Peyer's patch (tissue), 4 donors: Measurements from ENCODE around the gene AFF2.

Experiments
- POLR2A ChIP-seq, 2 donors: fragments of 450-650 bp; IDR thresholded peaks; one replicate each; pipeline ENCODE4 v1.5.1; 2017; ENCODE audit warnings: antibody characterized with exemption in 2 of 2, mild to moderate bottlenecking in 2 of 2, moderate library complexity in 2 of 2
- TF ChIP-seq, protein P1 (sequence below), 6 experiments: fragments of 450-650 bp in 4 of 6; fragments of 200-600 bp in 2 of 6; sonication (generic) in 1 of 6; IDR thresholded peaks; one replicate each; pipeline ENCODE4 v1.5.1; 2017 to 2019; ENCODE audit warnings: antibody characterized with exemption in 6 of 6, mild to moderate bottlenecking in 3 of 6, moderate library complexity in 1 of 6

DNA sequence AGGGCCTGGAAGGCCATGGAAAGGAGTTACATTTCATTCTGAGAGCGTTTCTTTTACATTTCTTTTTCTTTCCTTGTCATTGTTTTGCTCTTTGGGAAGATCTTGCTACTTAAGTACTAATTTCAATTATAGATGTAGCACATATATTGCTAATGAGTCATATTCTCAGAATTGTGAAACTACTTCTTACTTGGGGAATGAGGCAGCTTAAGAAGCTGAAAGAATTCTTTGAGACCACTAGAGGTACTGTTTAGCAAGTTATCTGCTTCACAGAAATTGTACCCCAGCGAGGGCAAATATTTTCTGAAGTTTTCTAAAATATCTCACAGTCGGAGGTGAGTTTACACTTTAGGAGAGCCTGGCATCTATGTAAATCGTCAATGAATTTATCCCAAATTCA, 100.6 kb downstream of the AFF2 start:
- TF ChIP-seq, protein P1, sequence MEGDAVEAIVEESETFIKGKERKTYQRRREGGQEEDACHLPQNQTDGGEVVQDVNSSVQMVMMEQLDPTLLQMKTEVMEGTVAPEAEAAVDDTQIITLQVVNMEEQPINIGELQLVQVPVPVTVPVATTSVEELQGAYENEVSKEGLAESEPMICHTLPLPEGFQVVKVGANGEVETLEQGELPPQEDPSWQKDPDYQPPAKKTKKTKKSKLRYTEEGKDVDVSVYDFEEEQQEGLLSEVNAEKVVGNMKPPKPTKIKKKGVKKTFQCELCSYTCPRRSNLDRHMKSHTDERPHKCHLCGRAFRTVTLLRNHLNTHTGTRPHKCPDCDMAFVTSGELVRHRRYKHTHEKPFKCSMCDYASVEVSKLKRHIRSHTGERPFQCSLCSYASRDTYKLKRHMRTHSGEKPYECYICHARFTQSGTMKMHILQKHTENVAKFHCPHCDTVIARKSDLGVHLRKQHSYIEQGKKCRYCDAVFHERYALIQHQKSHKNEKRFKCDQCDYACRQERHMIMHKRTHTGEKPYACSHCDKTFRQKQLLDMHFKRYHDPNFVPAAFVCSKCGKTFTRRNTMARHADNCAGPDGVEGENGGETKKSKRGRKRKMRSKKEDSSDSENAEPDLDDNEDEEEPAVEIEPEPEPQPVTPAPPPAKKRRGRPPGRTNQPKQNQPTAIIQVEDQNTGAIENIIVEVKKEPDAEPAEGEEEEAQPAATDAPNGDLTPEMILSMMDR (IDR thresholded peaks at IDR 0.05): no peak
- no peak for TF ChIP-seq POLR2A (IDR thresholded peaks at IDR 0.05)
